Stomach (tissue), 9 donors: ENCODE measurements around the gene KIR3DL2. TPM values are rescaled to one million over a fixed set of nuclear protein-coding genes. Genes with fewer than 3 reads are reported as not detected.
"Not testable (repeated sequence)": the region's sequence is repeated elsewhere in the genome, so short reads cannot be mapped to it uniquely, and the experiment has no call there.

Source experiments
- DNase-seq, 2 donors: peaks; one replicate each; pipeline versions ENCODE4 v3.0.0 to v3.0.0-alpha.2; 2013 to 2019
- H3K27ac ChIP-seq, 5 donors: fragments of 200-600 bp in 4 of 5; sonication (generic) in 4 of 5; one replicate each; pipeline ENCODE4 v1.5.1; 2013 to 2019; ENCODE audit warnings: mild to moderate bottlenecking in 1 of 5, moderate library complexity in 1 of 5
- H3K27me3 ChIP-seq, 3 donors: fragments of 200-600 bp; sonication (generic); one replicate each; pipeline ENCODE4 v1.5.1; 2017 to 2019; ENCODE audit warnings: mixed run types in 1 of 3
- H3K36me3 ChIP-seq, 4 donors: fragments of 200-600 bp; sonication (generic); 1 replicate in 3 of 4; 2 replicates in 1 of 4; pipeline ENCODE4 v1.5.1; 2016 to 2019
- H3K4me1 ChIP-seq, 4 donors: fragments of 200-600 bp; sonication (generic); one replicate each; pipeline ENCODE4 v1.5.1; 2016 to 2019
- H3K4me3 ChIP-seq, 4 donors: fragments of 200-600 bp; sonication (generic) in 3 of 4; one replicate each; pipeline ENCODE4 v1.5.1; 2016 to 2019; ENCODE audit warnings: mild to moderate bottlenecking in 1 of 4
- H3K9me3 ChIP-seq, 4 donors: fragments of 200-600 bp; sonication (generic); one replicate each; pipeline ENCODE4 v1.5.1; 2016 to 2019
- EP300 ChIP-seq: sonication (generic); formaldehyde crosslinking; IDR thresholded peaks from one replicate; pipeline ENCODE4 v1.6.1; 2017; ENCODE audit warnings: antibody characterized with exemption
- POLR2A ChIP-seq, 4 donors: fragments of 450-650 bp; IDR thresholded peaks; one replicate each; pipeline ENCODE4 v1.6.1; 2016; ENCODE audit warnings: antibody characterized with exemption in 4 of 4, control low read depth in 2 of 4, mild to moderate bottlenecking in 1 of 4, moderate library complexity in 1 of 4
- POLR2AphosphoS5 ChIP-seq, 3 donors: sonication (generic); formaldehyde crosslinking; IDR thresholded peaks; one replicate each; pipeline ENCODE4 v1.6.1; 2016; ENCODE audit warnings: antibody characterized with exemption in 3 of 3
- WGBS, 5 donors: extraction: QIAGEN DNeasy Blood & Tissue Kit in 3 of 5; methylation state at CpG; one replicate each; pipeline versions ENCODE4 v1.1.5 to v1.1.7; 2013 to 2018; 5-methylcytosine and 5-hydroxymethylcytosine counted together
- intact Hi-C: fragments of 100-400 bp; cut with DNase I; formaldehyde crosslinking; loops from one replicate; pipeline ENCODE4 v1.15.1; 2023; ENCODE audit warnings: low total_unique reads
- polyA plus RNA-seq, 3 donors: library from polyadenylated mRNA; stranded (reverse); fragments of 200-250 nt; gene quantifications; one replicate each; pipeline ENCODE4 v1.2.3, GENCODE V29; 2013
- total RNA-seq, 5 donors: library from RNA; depleted of rRNA; stranded (reverse); fragments of >200 nt; gene quantifications; one replicate each; pipeline versions ENCODE4 v1.1.0 to v1.2.3, GENCODE V29; 2014 to 2016
- TF ChIP-seq, protein P1 (sequence below), 7 experiments: fragments of 450-650 bp in 4 of 7; fragments of 200-600 bp in 3 of 7; sonication (generic) in 3 of 7; IDR thresholded peaks; one replicate each; pipeline ENCODE4 v1.5.1; 2016 to 2019; ENCODE audit warnings: antibody characterized with exemption in 7 of 7, control low read depth in 2 of 7, mild to moderate bottlenecking in 1 of 7
- donor health status: healthy with polysubstance abuse.
- donor health status: Bipolar disorder and iron deficiency.
- donor health status: healthy.

The KIR3DL2 gene
- total and polyA plus RNA-seq, 8 donors: not detected

DNA sequence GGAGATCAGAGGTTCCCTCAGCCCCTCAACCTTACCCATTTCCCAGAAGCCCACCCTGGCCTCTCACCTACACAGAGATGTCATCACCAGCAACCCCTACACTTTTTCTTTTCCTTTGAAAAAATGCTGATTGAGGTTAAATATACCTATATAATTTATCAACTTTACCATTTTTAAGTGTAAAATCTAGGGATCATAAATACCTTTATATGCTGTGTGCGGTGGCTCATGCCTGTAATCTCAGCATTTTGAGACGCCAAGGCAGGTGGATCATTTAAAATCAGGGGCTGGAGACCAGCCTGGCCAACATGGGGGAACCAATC is 43.8 kb upstream of the KIR3DL2 start:
- TF ChIP-seq EP300 (no peak), POLR2AphosphoS5 (IDR thresholded peaks at IDR 0.05) (no peak), POLR2A (IDR thresholded peaks at IDR 0.05) (no peak)
- TF ChIP-seq, protein P1, sequence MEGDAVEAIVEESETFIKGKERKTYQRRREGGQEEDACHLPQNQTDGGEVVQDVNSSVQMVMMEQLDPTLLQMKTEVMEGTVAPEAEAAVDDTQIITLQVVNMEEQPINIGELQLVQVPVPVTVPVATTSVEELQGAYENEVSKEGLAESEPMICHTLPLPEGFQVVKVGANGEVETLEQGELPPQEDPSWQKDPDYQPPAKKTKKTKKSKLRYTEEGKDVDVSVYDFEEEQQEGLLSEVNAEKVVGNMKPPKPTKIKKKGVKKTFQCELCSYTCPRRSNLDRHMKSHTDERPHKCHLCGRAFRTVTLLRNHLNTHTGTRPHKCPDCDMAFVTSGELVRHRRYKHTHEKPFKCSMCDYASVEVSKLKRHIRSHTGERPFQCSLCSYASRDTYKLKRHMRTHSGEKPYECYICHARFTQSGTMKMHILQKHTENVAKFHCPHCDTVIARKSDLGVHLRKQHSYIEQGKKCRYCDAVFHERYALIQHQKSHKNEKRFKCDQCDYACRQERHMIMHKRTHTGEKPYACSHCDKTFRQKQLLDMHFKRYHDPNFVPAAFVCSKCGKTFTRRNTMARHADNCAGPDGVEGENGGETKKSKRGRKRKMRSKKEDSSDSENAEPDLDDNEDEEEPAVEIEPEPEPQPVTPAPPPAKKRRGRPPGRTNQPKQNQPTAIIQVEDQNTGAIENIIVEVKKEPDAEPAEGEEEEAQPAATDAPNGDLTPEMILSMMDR (IDR thresholded peaks at IDR 0.05): no peak
- no peaks in the 10 kb centered on the region for H3K36me3 ChIP-seq
- intact Hi-C loops: no loop called here
- no peak for DNase-seq
- H3K27ac ChIP-seq: no peak overlapping the region
- peaks cover 0 to 8% (median 3%) of the 10 kb centered on the region in 4 donors for H3K9me3 ChIP-seq
- 59 to 77% (median 66%) methylated on average over 2 of the region's 2 CpGs for WGBS, 5 donors
- no peaks in the 10 kb centered on the region for H3K4me1 ChIP-seq
- H3K4me3 ChIP-seq: no peak overlapping the region
- peaks cover 0 to 19% (median 4%) of the 10 kb centered on the region in 3 donors for H3K27me3 ChIP-seq

DNA sequence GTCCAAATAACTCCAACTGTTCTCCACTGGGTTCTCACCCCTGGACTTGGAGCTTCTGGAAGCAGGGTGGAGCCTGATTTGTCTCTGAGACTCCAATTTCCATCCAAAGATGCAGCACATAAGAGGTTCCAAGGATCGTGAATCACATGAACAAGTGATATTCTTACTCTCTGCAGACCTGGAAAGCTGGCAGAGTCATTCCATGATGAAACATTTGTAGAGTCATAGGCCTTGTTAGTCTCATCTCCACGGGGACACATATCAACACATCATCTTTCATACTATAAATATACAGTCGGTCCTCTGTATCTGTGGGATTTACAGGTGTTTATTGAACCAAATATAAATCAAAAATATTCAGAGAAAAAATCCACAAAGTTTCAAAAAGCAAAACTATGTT is 35.7 kb upstream of the KIR3DL2 start:
- H3K4me3 ChIP-seq, H3K36me3 ChIP-seq, DNase-seq, intact Hi-C loops, H3K27ac ChIP-seq, H3K27me3 ChIP-seq, H3K4me1 ChIP-seq: not testable (repeated sequence)
- WGBS, 5 donors: 62 to 69% (median 65%) methylated on average over 3 of the region's 3 CpGs
- peaks cover 0 to 17% (median 11%) of the 10 kb centered on the region in 4 donors for H3K9me3 ChIP-seq

DNA sequence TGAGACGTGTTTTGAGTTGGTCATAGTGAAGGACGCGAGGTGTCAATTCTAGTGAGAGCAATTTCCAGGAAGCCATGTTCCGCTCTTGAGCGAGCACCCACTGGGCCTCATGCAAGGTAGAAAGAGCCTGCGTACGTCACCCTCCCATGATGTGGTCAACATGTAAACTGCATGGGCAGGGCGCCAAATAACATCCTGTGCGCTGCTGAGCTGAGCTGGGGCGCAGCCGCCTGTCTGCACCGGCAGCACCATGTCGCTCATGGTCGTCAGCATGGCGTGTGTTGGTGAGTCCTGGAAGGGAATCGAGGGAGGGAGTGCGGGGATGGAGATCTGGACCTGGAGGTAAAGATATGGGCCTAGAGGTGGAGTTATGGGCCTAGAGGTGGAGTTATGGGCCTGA is 34.0 kb upstream of the KIR3DL2 start, which contains the start of gene KIR3DL1:
Gene KIR3DL1, plus strand, starts transcription at position 218 of the 400 bp plus-strand sequence.
- peaks cover 0 to 14% (median 11%) of the 10 kb centered on the region in 4 donors for H3K9me3 ChIP-seq
- H3K4me1 ChIP-seq, H3K36me3 ChIP-seq, H3K27ac ChIP-seq, intact Hi-C loops, H3K27me3 ChIP-seq, H3K4me3 ChIP-seq, DNase-seq: not testable (repeated sequence)
- WGBS, 5 donors: 83 to 95% (median 88%) methylated on average over 12 to 17 of the region's 17 CpGs

DNA sequence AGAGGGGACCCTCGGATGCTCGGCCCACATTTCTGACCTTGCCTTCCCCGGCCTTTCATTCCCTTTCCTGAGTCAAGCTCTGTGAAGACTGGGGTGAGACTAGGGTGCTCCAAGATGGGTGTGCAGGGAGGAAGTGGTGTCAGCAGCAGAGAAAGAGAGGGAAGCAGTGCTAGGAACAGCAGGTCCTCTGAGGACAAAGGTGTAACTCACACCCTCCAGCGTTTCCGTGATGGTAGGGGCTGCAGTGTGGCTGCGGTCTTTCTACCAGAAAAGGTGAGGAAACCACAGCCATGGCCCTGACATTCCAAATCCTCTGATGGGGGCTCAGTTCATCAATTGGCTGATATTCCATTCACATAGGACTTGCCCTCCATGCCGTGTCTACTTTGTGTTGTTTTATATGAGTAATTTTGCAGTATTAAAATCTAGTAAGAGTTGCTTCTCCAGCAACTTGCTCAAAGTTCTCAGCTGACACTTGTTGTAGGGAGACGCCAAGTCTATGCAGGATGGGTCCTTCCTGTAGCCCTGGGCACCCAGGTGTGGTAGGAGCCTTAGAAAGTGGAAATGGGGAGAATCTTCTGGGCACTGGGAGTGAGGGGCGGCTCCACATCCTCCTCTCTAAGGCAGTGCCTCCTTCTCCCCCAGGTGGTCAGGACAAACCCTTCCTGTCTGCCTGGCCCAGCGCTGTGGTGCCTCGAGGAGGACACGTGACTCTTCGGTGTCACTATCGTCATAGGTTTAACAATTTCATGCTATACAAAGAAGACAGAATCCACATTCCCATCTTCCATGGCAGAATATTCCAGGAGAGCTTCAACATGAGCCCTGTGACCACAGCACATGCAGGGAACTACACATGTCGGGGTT is 32.3 kb upstream of the KIR3DL2 start:
- no peak overlapping the region for H3K27ac ChIP-seq
- DNase-seq: no peak
- H3K36me3 ChIP-seq: no peaks in the 10 kb centered on the region
- intact Hi-C loops: no loop called here
- H3K9me3 ChIP-seq: no peaks in the 10 kb centered on the region
- H3K4me3 ChIP-seq: no peak overlapping the region
- TF ChIP-seq POLR2A (IDR thresholded peaks at IDR 0.05): no peak
- TF ChIP-seq, protein P1 (IDR thresholded peaks at IDR 0.05): no peak
- TF ChIP-seq EP300: no peak
- no peak for TF ChIP-seq POLR2AphosphoS5 (IDR thresholded peaks at IDR 0.05)
- WGBS, 5 donors: 71 to 85% (median 84%) methylated on average over 15 of the region's 15 CpGs
- H3K27me3 ChIP-seq: no peaks in the 10 kb centered on the region
- H3K4me1 ChIP-seq: no peaks in the 10 kb centered on the region

DNA sequence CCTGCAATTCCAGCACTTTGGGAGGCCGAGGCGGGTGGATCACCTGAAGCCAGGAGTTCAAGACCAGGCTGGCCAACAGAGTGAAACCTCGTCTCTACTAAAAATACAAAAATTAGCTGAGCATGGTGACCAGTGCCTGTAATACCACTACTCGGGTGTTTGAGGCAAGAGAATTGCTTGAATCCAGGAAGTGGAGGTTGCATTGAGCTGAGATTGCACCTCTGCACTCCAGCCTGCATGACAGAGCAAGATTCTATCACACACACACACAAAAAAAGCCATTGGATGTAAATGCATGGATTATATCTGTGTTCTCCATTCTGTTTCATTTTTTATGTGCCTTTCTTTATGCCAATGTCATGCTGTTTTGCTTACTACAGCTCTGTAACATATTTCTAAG is 25.8 kb upstream of the KIR3DL2 start:
- H3K9me3 ChIP-seq, H3K27me3 ChIP-seq, H3K4me3 ChIP-seq, H3K4me1 ChIP-seq, intact Hi-C loops, DNase-seq, H3K27ac ChIP-seq, H3K36me3 ChIP-seq: not testable (repeated sequence)
- 69 to 82% (median 70%) methylated on average over 4 of the region's 4 CpGs for WGBS, 5 donors

DNA sequence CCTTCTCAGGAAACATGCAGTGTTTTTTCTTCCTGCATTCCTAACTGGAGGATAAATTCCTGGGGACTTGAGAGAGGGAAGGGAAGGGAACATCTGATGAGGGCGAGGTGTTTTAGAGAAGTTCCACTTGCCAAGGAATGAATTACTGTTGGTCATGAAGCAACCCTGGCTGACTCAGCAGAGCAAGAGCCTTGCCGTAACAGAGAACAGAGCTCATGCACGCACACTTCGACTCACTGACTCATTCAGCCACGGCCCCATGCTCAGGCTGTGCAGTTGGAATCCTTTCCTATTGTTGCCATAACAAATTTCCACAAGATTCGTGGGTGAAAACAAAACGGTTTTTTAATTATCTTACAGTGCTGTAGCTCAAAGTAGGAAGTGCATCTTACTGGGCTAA is 24.9 kb upstream of the KIR3DL2 start:
- DNase-seq, H3K27me3 ChIP-seq, H3K4me3 ChIP-seq, H3K27ac ChIP-seq, H3K9me3 ChIP-seq, H3K36me3 ChIP-seq, H3K4me1 ChIP-seq, intact Hi-C loops: not testable (repeated sequence)
- 52 to 69% (median 60%) methylated on average over 7 of the region's 7 CpGs for WGBS, 5 donors

DNA sequence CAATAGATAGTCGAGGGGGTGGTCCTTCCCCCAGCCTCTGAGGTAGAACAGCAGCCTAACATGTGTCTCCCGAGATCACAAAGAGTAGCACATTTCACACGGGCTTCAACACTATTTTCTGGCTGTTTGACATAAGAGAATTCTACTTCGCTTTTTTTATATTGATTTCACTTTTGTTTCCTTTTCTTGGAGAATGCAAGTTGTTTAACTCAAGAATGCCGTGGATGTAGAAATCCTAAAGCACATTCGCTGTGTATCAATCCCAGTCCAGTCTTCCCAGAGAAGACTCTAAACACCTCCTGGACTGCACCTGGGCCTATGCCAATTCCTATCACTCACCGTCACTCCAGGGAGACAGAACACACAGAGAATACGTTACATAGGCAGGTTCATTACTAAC is 22.2 kb upstream of the KIR3DL2 start:
- H3K27ac ChIP-seq, H3K4me3 ChIP-seq, H3K4me1 ChIP-seq, H3K36me3 ChIP-seq, H3K9me3 ChIP-seq, H3K27me3 ChIP-seq, DNase-seq, intact Hi-C loops: not testable (repeated sequence)
- whole genome bisulfite sequencing, 5 donors: 62 to 74% (median 72%) methylated on average over 7 to 8 of the region's 8 CpGs

DNA sequence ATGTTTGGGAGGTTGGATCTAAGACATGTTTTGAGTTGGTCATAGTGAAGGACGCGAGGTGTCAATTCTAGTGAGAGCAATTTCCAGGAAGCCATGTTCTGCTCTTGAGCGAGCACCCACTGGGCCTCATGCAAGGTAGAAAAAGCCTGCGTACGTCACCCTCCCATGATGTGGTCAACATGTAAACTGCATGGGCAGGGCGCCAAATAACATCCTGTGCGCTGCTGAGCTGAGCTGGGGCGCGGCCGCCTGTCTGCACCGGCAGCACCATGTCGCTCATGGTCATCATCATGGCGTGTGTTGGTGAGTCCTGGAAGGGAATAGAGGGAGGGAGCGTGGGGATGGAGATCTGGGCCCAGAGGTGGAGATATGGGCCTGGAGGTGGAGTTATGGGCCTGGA is 17.7 kb upstream of the KIR3DL2 start, which contains the start of gene KIR2DS4:
Gene KIR2DS4, plus strand, starts transcription at position 181 of the 400 bp plus-strand sequence.
- H3K9me3 ChIP-seq, H3K4me3 ChIP-seq, H3K27ac ChIP-seq, intact Hi-C loops, DNase-seq, H3K36me3 ChIP-seq, H3K27me3 ChIP-seq, H3K4me1 ChIP-seq: not testable (repeated sequence)
- WGBS, 5 donors: 83 to 94% (median 84%) methylated on average over 14 of the region's 14 CpGs

DNA sequence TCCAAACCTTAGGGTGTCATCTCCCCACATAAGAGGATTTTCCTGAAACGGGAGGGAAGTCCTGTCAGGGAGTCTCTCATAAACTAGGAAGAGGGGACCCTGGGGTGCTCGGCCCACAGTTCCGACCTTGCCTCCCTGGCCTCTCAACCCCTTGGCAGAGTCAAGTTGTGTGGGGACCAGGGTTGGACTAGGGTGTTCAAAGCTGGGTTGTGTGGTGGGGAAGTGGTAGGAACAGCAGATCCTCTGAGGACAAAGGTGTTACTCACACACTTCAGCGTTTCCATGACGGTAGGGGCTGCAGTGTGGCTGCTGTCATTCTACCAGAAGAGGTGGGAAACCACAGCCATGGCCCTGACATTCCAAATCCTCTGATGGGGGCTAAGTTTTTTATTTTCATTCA is 15.1 kb upstream of the KIR3DL2 start:
- intact Hi-C loops, H3K9me3 ChIP-seq, DNase-seq, H3K4me3 ChIP-seq, H3K4me1 ChIP-seq, H3K27ac ChIP-seq, H3K36me3 ChIP-seq, H3K27me3 ChIP-seq: not testable (repeated sequence)
- 68 to 82% (median 77%) methylated on average over 5 of the region's 5 CpGs for WGBS, 5 donors

DNA sequence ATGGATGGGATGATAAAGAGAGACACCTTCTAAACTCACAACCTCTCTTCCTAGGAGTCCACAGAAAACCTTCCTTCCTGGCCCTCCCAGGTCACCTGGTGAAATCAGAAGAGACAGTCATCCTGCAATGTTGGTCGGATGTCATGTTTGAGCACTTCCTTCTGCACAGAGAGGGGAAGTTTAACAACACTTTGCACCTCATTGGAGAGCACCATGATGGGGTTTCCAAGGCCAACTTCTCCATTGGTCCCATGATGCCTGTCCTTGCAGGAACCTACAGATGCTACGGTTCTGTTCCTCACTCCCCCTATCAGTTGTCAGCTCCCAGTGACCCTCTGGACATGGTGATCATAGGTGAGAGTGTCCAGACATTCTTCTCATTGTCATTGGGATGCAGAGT is 12.7 kb upstream of the KIR3DL2 start:
- intact Hi-C loops, H3K36me3 ChIP-seq, H3K4me1 ChIP-seq, H3K9me3 ChIP-seq, DNase-seq, H3K27me3 ChIP-seq, H3K4me3 ChIP-seq, H3K27ac ChIP-seq: not testable (repeated sequence)
- 47 to 65% (median 57%) methylated on average over 1 to 2 of the region's 2 CpGs for WGBS, 5 donors
